NCI-H2171 (cell line): ENCODE data around the gene SYT9.

Experiments
- DNase-seq: peaks from one replicate; lab custom pipeline; 2025; lab: John Stamatoyannopoulos, UW

The SYT9 gene

GRCh38 chr11:7423946-7424345, 172.2 kb downstream of the SYT9 start:
- DNase-seq: no peak

- DNase-seq: no peak
Observed at GRCh38 chr11:7427733-7428132, 176.0 kb downstream of the SYT9 start.

GRCh38 chr11:7428196-7428595, 176.5 kb downstream of the SYT9 start:
- no peak for DNase-seq

GRCh38 chr11:7430496-7430895, 178.8 kb downstream of the SYT9 start:
- DNase-seq: no peak

- no peak for DNase-seq
Observed at GRCh38 chr11:7435176-7435575, 183.5 kb downstream of the SYT9 start.

GRCh38 chr11:7436146-7436545, 184.4 kb downstream of the SYT9 start:
- no peak for DNase-seq

GRCh38 chr11:7436657-7437056, 185.0 kb downstream of the SYT9 start:
- DNase-seq: no peak

- DNase-seq: no peak
Observed at GRCh38 chr11:7437696-7438095, 186.0 kb downstream of the SYT9 start.

GRCh38 chr11:7439746-7440320, 188.1 kb downstream of the SYT9 start:
- no peak for DNase-seq

- DNase-seq: no peak
Observed at GRCh38 chr11:7442588-7443215, 191.0 kb downstream of the SYT9 start.

GRCh38 chr11:7444091-7444981, 192.6 kb downstream of the SYT9 start:
- DNase-seq: no peak

GRCh38 chr11:7445564-7445963, 193.9 kb downstream of the SYT9 start:
- DNase-seq: no peak

- no peak for DNase-seq
Observed at GRCh38 chr11:7448201-7448600, 196.5 kb downstream of the SYT9 start.

- DNase-seq: no peak
Observed at GRCh38 chr11:7449211-7449840, 197.6 kb downstream of the SYT9 start.

- no peak for DNase-seq
Observed at GRCh38 chr11:7449841-7450214, 198.1 kb downstream of the SYT9 start.

- no peak for DNase-seq
Observed at GRCh38 chr11:7450836-7451235, 199.1 kb downstream of the SYT9 start.

GRCh38 chr11:7451520-7451919, 199.8 kb downstream of the SYT9 start:
- no peak for DNase-seq

GRCh38 chr11:7451952-7452494, 200.3 kb downstream of the SYT9 start:
- no peak for DNase-seq

- DNase-seq: no peak
Observed at GRCh38 chr11:7454854-7455253, 203.2 kb downstream of the SYT9 start.

GRCh38 chr11:7457211-7457610, 205.5 kb downstream of the SYT9 start:
- DNase-seq: no peak

- no peak for DNase-seq
Observed at GRCh38 chr11:7462706-7463105, 211.0 kb downstream of the SYT9 start.

GRCh38 chr11:7467652-7468051, 215.9 kb downstream of the SYT9 start:
- DNase-seq: no peak
